ES-I3 (cell line): ENCODE data around the gene C11orf21.
"Not testable (repeated sequence)": the region's sequence is repeated elsewhere in the genome, so short reads cannot be mapped to it uniquely, and the experiment has no call there.

Experiments used
- H3K36me3 ChIP-seq: 2 replicates; pipeline ENCODE4 v1.6.1; 2013; ENCODE audit warnings: mild to moderate bottlenecking, low read length, control low read depth, moderate library complexity; ENCODE audit not compliant: insufficient read depth
- H3K4me1 ChIP-seq: 2 replicates; pipeline ENCODE4 v1.6.1; 2013; ENCODE audit warnings: mild to moderate bottlenecking, control low read depth, low read length; ENCODE audit not compliant: insufficient read depth
- H3K9ac ChIP-seq: 2 replicates; pipeline ENCODE4 v1.6.1; 2013; ENCODE audit warnings: low read depth, mild to moderate bottlenecking, low read length, moderate library complexity
- H3K9me3 ChIP-seq: 2 replicates; pipeline ENCODE4 v1.6.1; 2013; ENCODE audit warnings: mild to moderate bottlenecking, low read length, moderate library complexity; ENCODE audit not compliant: control insufficient read depth, insufficient read depth

C11orf21 gene

DNA sequence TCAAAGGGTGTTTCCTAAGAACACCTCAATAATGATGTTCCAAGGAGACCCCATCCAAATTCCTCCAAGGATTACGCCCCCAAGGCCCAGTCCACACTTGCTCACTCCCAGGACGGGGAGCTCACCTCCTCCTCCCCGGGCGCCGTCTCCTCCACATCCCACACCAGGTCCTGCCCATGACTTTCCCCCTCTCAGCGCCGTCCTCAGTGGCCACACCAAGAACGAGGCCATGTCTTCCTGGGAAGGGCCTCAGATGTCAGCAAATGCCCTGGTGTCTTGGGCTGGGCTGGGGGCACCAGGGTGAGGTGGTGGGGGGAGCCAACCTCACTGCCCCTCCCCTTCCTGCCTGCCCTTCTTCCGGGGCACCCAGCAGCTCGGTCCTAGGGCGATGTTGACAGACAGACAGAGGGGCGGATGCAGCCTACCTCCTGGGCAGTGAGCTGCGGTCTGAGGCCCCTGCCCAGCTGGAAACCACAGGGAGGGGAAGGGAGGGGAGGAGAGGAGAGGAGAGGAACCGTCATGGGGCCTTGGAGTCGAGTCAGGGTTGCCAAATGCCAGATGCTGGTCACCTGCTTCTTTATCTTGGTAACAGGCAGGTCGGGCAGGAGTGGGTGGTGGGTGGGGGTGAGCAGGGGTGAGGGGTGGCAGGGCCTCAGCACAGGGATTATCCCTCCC, at the start of gene C11orf21, which contains the start of gene TSPAN32:
Gene C11orf21 (minus strand): TSS at position 288 of the 675 bp plus-strand sequence. CDS start 110 bp downstream, at position 178.
Gene TSPAN32 (plus strand): TSS at position 383 of the 675 bp plus-strand sequence. CDS start 137 bp downstream, at position 520.
- H3K4me1 ChIP-seq = peaks cover 3% of the 10 kb centered on the region; the same call in 1 of the 2 replicates
- H3K9ac ChIP-seq = no peak within 1 kb of the TSS
- H3K9me3 ChIP-seq = no peaks in the 10 kb centered on the region
- no peaks in the 10 kb centered on the region for H3K36me3 ChIP-seq

- Histone ChIP-seq H3K4me1 (no peaks in the 10 kb centered on the region), H3K36me3 (no peaks in the 10 kb centered on the region; the same call in 1 of the 2 replicates), H3K9me3 (peaks cover 9% of the 10 kb centered on the region; the same call in 1 of the 2 replicates), H3K9ac (no peak overlapping the region)
Measured at GRCh38 chr11:2348986-2349385, 47.3 kb upstream of the C11orf21 start.

GRCh38 chr11:2347308-2347830, 45.7 kb upstream of the C11orf21 start:
- Histone ChIP-seq H3K9ac (no peak overlapping the region), H3K36me3 (no peaks in the 10 kb centered on the region), H3K9me3 (peaks cover 9% of the 10 kb centered on the region; the same call in 1 of the 2 replicates), H3K4me1 (no peaks in the 10 kb centered on the region)

- Histone ChIP-seq H3K9me3 (peaks cover 9% of the 10 kb centered on the region; the same call in 1 of the 2 replicates), H3K4me1 (no peaks in the 10 kb centered on the region)
Measured at GRCh38 chr11:2346586-2347307, 45.0 kb upstream of the C11orf21 start.

GRCh38 chr11:2346014-2346413, 44.3 kb upstream of the C11orf21 start:
- Histone ChIP-seq H3K9me3 (peaks cover 9% of the 10 kb centered on the region; the same call in 1 of the 2 replicates), H3K4me1 (no peaks in the 10 kb centered on the region), H3K36me3 (no peaks in the 10 kb centered on the region), H3K9ac (no peak overlapping the region)

More at GRCh38 chr11:2346586-2347307, 45.0 kb upstream of the C11orf21 start:
- H3K9ac ChIP-seq = no peak overlapping the region
- no peaks in the 10 kb centered on the region for H3K36me3 ChIP-seq

GRCh38 chr11:2345050-2345449, 43.3 kb upstream of the C11orf21 start:
- Histone ChIP-seq H3K9me3 (peaks cover 9% of the 10 kb centered on the region; the same call in 1 of the 2 replicates), H3K36me3 (no peaks in the 10 kb centered on the region), H3K4me1 (no peaks in the 10 kb centered on the region), H3K9ac (no peak overlapping the region)

- 0 out of 2 replicates have a peak, but pooled peaks cover 2% of the 10 kb centered on the region for H3K9me3 ChIP-seq
- peaks cover 6% of the 10 kb centered on the region for H3K4me1 ChIP-seq
- no peaks in the 10 kb centered on the region for H3K36me3 ChIP-seq
Measured at GRCh38 chr11:2343502-2343901, 41.8 kb upstream of the C11orf21 start.

GRCh38 chr11:2342981-2343380, 41.3 kb upstream of the C11orf21 start:
- no peak overlapping the region for H3K9ac ChIP-seq
- peaks cover 11% of the 10 kb centered on the region for H3K4me1 ChIP-seq
- H3K36me3 ChIP-seq = no peaks in the 10 kb centered on the region
- no peaks in the 10 kb centered on the region for H3K9me3 ChIP-seq

More at GRCh38 chr11:2343502-2343901, 41.8 kb upstream of the C11orf21 start:
- H3K9ac ChIP-seq = no peak overlapping the region

GRCh38 chr11:2342557-2342956, 40.8 kb upstream of the C11orf21 start:
- Histone ChIP-seq H3K4me1 (peaks cover 14% of the 10 kb centered on the region), H3K36me3 (no peaks in the 10 kb centered on the region), H3K9me3 (no peaks in the 10 kb centered on the region), H3K9ac (no peak overlapping the region)

DNA sequence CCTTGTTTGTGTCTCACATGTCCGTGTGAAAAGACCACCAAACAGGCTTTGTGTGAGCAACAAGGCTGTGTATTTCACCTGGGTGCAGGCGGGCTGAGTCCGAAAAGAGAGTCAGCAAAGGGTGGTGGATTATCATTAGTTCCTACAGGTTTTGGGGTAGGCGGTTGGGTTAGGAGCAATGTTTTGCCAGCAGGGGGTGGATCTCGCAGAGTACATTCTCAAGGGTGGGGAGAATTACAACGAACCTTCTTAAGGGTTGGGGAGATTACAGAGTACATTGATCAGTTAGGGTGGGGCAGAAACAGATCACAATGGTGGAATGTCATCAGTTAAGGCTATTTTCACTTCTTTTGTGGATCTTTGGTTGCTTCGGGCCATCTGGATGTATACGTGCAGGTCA, 37.0 kb upstream of the C11orf21 start:
- H3K36me3 ChIP-seq, H3K9ac ChIP-seq, H3K9me3 ChIP-seq: not testable (repeated sequence)
- H3K4me1 ChIP-seq = peaks cover 19% of the 10 kb centered on the region

- not testable (repeated sequence) for H3K9me3 ChIP-seq, H3K36me3 ChIP-seq
- peaks cover 19% of the 10 kb centered on the region for H3K4me1 ChIP-seq
Measured at GRCh38 chr11:2335286-2335685, 33.6 kb upstream of the C11orf21 start.

GRCh38 chr11:2333486-2334205, 31.9 kb upstream of the C11orf21 start:
- H3K4me1 ChIP-seq = peaks cover 14% of the 10 kb centered on the region
- not testable (repeated sequence) for H3K36me3 ChIP-seq, H3K9me3 ChIP-seq, H3K9ac ChIP-seq

More at GRCh38 chr11:2335286-2335685, 33.6 kb upstream of the C11orf21 start:
- not testable (repeated sequence) for H3K9ac ChIP-seq

DNA sequence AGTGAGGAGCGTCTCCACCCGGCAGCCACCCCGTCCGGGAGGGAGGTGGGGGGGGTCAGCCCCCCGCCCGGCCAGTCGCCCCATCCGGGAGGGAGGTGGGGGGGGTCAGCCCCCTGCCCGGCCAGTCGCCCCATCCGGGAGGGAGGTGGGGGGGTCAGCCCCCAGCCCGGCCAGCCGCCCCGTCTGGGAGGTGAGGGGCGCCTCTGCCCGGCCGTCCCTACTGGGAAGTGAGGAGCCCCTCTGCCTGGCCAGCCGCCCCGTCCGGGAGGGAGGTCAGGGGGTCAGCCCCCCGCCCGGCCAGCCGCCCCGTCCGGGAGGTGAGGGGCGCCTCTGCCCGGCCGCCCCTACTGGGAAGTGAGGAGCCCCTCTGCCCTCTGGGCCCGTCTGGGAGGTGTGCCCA, 30.9 kb upstream of the C11orf21 start:
- not testable (repeated sequence) for H3K36me3 ChIP-seq, H3K9me3 ChIP-seq, H3K9ac ChIP-seq, H3K4me1 ChIP-seq

- Histone ChIP-seq H3K4me1 (no peaks in the 10 kb centered on the region), H3K36me3 (no peaks in the 10 kb centered on the region), H3K9me3 (peaks cover 7% of the 10 kb centered on the region), H3K9ac (no peak overlapping the region)
Measured at GRCh38 chr11:2331404-2331803, 29.7 kb upstream of the C11orf21 start.
